ENCODE results near the gene GDF10. TPM values are rescaled to one million over a fixed set of nuclear protein-coding genes. Genes with fewer than 3 reads are reported as not detected.

The GDF10 gene
- total and polyA plus RNA-seq, 4 donors: 2.3 to 34.7 (median 16.6) TPM

DNA sequence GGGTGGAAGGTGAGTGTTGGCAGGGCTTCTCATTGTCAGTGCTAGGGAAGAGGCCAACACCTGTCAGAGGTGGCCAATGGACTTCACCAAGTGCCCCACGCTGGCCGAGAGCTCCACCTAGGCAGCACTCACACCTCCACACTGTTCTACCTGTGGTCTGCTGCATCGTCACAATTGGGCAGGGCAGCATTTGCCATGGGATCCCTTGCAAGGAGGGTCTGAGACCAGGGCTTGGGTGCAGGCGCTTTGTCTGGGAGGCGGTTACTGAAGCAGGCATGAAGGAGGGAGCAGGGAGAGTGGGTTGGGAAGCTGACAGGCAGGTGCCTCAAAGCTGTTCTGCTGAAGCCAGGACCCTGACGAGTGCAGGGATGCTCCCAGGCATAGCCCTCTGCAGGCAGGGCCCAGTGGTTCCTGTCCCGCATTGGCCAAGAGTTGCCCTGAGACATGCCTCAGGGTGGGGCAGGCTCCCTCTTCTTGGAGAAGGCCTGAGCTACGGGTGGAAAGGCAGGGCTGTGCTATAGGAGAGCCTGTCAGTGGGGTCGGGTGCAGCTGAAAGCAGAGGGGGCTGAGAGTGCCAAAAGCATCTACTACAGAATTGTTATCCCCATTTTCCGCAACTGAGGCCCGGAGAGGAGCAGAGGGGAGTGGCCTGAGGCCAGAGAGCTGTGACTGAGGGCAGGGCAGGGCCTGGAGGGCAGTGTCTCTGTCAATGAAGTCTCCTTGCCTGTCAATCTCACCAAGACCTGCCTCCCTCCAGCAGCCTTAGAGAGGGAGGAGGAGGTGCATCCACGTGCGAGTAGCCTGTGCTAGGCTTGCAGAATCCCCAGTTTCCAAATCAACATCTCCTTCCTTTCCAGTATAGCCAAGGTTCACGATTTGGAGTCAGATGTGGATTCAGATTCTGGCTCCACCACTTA, 52.2 kb downstream of the GDF10 start:
- TF ChIP-seq, protein P1, sequence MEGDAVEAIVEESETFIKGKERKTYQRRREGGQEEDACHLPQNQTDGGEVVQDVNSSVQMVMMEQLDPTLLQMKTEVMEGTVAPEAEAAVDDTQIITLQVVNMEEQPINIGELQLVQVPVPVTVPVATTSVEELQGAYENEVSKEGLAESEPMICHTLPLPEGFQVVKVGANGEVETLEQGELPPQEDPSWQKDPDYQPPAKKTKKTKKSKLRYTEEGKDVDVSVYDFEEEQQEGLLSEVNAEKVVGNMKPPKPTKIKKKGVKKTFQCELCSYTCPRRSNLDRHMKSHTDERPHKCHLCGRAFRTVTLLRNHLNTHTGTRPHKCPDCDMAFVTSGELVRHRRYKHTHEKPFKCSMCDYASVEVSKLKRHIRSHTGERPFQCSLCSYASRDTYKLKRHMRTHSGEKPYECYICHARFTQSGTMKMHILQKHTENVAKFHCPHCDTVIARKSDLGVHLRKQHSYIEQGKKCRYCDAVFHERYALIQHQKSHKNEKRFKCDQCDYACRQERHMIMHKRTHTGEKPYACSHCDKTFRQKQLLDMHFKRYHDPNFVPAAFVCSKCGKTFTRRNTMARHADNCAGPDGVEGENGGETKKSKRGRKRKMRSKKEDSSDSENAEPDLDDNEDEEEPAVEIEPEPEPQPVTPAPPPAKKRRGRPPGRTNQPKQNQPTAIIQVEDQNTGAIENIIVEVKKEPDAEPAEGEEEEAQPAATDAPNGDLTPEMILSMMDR (IDR thresholded peaks at IDR 0.05; ENCODE audit: control extremely low read depth, extremely low read depth): no peak
- H3K36me3 ChIP-seq (ENCODE audit: control insufficient read depth in 4 of 4, insufficient read depth in 4 of 4, low read length in 4 of 4): no peaks in the 10 kb centered on the region
- DNase-seq (no peak), ATAC-seq (ENCODE audit: insufficient read depth, low FRiP score) (no peak)
- H3K9ac ChIP-seq (ENCODE audit: insufficient read depth in 1 of 2, low read length in 2 of 2): no peak overlapping the region
- no peak overlapping the region for H3K27ac ChIP-seq (ENCODE audit: low read depth in 1 of 2, low read length in 1 of 2)
- peaks cover 0 to under 1% (median 0%) of the 10 kb centered on the region in 5 donors for H3K4me1 ChIP-seq (ENCODE audit: control insufficient read depth in 5 of 5, insufficient read depth in 5 of 5, low read length in 5 of 5)
- H3K27me3 ChIP-seq (ENCODE audit: control insufficient read depth in 3 of 3, insufficient read depth in 3 of 3, low read length in 2 of 3): no peaks in the 10 kb centered on the region
- WGBS, 2 donors: 87 to 88% methylated on average over 14 of the region's 14 CpGs
- no peaks in the 10 kb centered on the region for H3K9me3 ChIP-seq (ENCODE audit: control insufficient read depth in 4 of 4, insufficient read depth in 3 of 4, low read length in 3 of 4)
- no peak overlapping the region for H3K4me3 ChIP-seq

DNA sequence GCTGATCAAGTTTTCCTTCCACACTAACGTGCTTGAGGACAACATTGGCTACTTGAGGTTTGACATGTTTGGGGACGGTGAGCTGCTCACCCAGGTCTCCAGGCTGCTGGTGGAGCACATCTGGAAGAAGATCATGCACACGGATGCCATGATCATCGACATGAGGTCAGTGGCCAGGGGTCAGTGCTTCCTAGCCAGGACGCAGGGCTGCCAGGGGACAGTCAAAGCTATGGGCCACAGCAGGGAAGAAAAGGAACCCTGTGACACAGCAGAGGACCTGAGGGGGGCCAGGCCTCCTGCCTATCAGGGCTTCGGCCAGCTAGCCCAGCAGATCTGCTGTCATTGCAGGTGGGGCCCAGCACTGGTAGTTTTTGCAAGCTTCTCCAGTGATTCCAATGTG, 53.4 kb downstream of the GDF10 start:
- Histone ChIP-seq H3K4me3 (no peak overlapping the region), H3K27me3 (ENCODE audit: control insufficient read depth in 3 of 3, insufficient read depth in 3 of 3, low read length in 2 of 3) (no peaks in the 10 kb centered on the region), H3K9me3 (ENCODE audit: control insufficient read depth in 4 of 4, insufficient read depth in 3 of 4, low read length in 3 of 4) (no peaks in the 10 kb centered on the region), H3K36me3 (ENCODE audit: control insufficient read depth in 4 of 4, insufficient read depth in 4 of 4, low read length in 4 of 4) (no peaks in the 10 kb centered on the region), H3K27ac (ENCODE audit: low read depth in 1 of 2, low read length in 1 of 2) (no peak overlapping the region), H3K9ac (ENCODE audit: insufficient read depth in 1 of 2, low read length in 2 of 2) (no peak overlapping the region), H3K4me1 (ENCODE audit: control insufficient read depth in 5 of 5, insufficient read depth in 5 of 5, low read length in 5 of 5) (no peaks in the 10 kb centered on the region)
- WGBS, 2 donors: 90 to 94% methylated on average over 6 of the region's 6 CpGs
- TF ChIP-seq, protein P1 (IDR thresholded peaks at IDR 0.05; ENCODE audit: control extremely low read depth, extremely low read depth): no peak
- ATAC-seq (ENCODE audit: insufficient read depth, low FRiP score) (no peak), DNase-seq (no peak)

DNA sequence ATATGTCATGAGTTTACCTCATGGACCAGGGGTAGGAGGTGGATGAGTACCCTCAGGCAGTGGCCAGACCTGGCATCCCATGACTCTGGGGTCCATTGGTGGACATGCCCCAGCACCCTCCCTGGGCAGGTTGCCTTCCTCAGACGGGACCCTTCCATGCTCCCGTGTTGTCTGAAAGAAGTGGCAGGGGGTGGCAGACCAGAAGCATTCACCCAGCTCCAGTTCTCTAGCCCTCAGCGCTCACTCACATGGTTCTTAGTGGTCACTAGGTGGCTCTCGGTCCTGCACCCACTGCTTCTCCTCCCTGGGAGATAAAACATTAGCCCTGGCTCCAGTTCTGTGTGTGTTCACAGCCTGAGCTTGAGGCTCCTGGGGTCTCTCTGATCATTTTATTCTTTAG, 54.2 kb downstream of the GDF10 start:
- WGBS, 2 donors: 78 to 82% methylated on average over 4 of the region's 4 CpGs
- DNase-seq (peak in 1 of 3 donors; percentile 11), ATAC-seq (ENCODE audit: insufficient read depth, low FRiP score) (no peak)
- no peaks in the 10 kb centered on the region for H3K36me3 ChIP-seq (ENCODE audit: control insufficient read depth in 4 of 4, insufficient read depth in 4 of 4, low read length in 4 of 4)
- no peaks in the 10 kb centered on the region for H3K27me3 ChIP-seq (ENCODE audit: control insufficient read depth in 3 of 3, insufficient read depth in 3 of 3, low read length in 2 of 3)
- H3K4me3 ChIP-seq: no peak overlapping the region
- TF ChIP-seq, protein P1 (IDR thresholded peaks at IDR 0.05; ENCODE audit: control extremely low read depth, extremely low read depth): no peak
- no peaks in the 10 kb centered on the region for H3K4me1 ChIP-seq (ENCODE audit: control insufficient read depth in 5 of 5, insufficient read depth in 5 of 5, low read length in 5 of 5)
- no peaks in the 10 kb centered on the region for H3K9me3 ChIP-seq (ENCODE audit: control insufficient read depth in 4 of 4, insufficient read depth in 3 of 4, low read length in 3 of 4)
- no peak overlapping the region for H3K27ac ChIP-seq (ENCODE audit: low read depth in 1 of 2, low read length in 1 of 2)
- H3K9ac ChIP-seq (ENCODE audit: insufficient read depth in 1 of 2, low read length in 2 of 2): no peak overlapping the region
